Right forelimb (tissue), 1 donor: Measurements from ENCODE around the gene FMO3.

Source experiments
- DNase-seq: peaks from one replicate; pipeline ENCODE4 v3.0.0-alpha.2; 2018

The FMO3 gene

GRCh38 chr1:171090604-171091003, at the start of gene FMO3:
FMO3 (plus strand) TSS chr1:171090905; CDS start chr1:171092659, 1,754 bp downstream.
- DNase-seq: no peak

- no peak for DNase-seq
Observed at GRCh38 chr1:171048014-171048413, 42.7 kb upstream of the FMO3 start.

GRCh38 chr1:171052977-171053376, 37.7 kb upstream of the FMO3 start:
- DNase-seq: no peak

- no peak for DNase-seq
Observed at GRCh38 chr1:171055966-171056643, 34.6 kb upstream of the FMO3 start.

- no peak for DNase-seq
Observed at GRCh38 chr1:171061425-171062143, 29.1 kb upstream of the FMO3 start.

- no peak for DNase-seq
Observed at GRCh38 chr1:171062902-171063301, 27.8 kb upstream of the FMO3 start.

DNA sequence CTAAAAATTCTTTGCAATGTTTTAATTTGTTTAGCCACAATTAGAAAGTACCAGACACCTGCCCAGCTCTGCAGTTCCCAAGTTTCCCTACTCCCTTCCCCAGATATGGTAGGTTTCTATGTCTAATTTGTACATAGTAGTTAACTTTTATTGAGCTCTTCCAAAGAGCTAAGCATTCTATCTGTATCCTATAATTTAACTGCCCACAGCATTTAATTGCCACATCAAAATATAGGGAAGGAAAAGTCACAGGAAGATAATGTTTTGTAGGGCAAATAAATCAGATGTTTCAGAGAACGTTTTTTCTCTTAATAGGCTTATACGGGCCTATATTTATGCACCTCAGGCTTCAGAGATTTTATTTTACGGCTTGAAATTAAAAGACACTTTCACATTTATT, 15.7 kb upstream of the FMO3 start:
- DNase-seq: no peak

GRCh38 chr1:171081314-171081753, 9.4 kb upstream of the FMO3 start:
- DNase-seq: no peak

DNA sequence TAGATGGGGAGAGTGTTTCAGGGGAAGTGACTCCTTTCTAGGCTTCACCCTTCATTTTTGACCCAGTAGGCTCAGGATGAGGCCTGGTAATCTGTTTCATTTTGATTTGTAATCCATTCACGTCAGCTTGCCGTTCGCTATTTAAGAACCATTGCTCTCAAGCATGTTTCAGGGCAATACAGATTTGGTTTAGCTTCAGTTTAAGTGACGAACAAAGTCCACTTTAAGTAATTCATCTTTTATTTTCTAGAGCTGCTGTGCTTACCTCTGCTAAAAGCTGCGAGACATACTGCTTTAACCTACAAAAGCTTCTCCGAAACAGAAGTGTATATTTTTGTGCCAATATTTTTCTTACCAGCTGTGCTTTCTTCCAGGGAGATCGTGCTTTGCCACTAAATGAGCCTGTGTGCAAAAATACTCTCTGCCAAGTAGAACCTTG, 8.9 kb upstream of the FMO3 start:
- no peak for DNase-seq

DNA sequence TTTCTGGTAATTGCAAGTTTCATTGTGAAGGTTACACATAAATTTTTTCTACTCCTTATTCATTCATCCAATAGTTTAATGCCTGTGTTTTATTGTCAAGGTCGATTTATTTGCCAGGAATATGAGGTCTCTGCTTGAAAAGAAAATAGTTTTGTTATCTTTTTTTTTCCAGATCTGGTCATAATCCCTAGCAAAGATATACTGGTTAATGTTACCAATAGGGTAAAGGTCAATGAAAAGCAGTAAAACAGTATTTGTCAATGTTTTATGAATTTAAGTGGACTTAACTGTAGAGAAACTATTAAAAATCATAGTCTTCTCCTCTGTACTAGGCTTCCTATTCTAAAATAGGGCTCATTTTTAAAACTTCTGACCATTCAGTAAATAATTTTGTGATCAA, 8.1 kb upstream of the FMO3 start:
- DNase-seq: no peak

- DNase-seq: no peak
Observed at GRCh38 chr1:171083222-171083621, 7.5 kb upstream of the FMO3 start.

GRCh38 chr1:171084091-171084490, 6.6 kb upstream of the FMO3 start:
- no peak for DNase-seq

GRCh38 chr1:171084870-171085269, 5.8 kb upstream of the FMO3 start:
- DNase-seq: no peak

DNA sequence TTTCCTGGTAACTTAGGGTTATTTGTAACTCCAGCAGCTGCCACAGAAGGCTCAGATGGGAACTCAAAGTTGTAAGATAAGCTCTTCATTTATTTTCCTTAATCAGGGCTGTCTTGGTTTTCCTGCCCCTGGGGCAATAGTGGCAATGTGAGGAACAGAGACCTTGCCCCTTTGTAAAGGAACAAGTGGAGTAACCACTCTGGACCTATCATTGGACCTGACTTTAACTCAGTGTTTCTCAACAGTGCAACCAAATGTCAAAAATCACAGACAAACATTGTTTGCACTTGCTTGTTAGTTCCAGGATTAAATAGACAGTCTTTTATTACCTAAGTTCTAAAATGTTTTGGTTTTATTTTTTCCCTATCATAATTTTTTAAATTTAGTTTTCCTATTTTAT, 2.8 kb upstream of the FMO3 start:
- DNase-seq: no peak

DNA sequence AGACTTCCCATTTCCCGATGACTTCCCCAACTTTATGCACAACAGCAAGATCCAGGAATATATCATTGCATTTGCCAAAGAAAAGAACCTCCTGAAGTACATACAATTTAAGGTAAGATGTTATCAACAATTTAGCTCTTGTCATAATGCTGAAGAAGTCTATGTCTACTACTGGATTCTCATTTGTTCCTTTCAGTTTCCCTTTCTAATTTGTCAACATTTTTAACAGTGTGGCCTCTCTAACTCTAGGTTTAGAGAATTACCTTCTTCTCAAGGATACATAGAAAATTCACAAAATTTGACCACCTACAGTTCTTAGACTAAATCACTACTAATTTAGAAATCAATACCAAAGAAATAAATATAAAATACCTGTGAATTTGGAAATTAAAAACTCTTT, 13.2 kb downstream of the FMO3 start:
- DNase-seq: no peak

DNA sequence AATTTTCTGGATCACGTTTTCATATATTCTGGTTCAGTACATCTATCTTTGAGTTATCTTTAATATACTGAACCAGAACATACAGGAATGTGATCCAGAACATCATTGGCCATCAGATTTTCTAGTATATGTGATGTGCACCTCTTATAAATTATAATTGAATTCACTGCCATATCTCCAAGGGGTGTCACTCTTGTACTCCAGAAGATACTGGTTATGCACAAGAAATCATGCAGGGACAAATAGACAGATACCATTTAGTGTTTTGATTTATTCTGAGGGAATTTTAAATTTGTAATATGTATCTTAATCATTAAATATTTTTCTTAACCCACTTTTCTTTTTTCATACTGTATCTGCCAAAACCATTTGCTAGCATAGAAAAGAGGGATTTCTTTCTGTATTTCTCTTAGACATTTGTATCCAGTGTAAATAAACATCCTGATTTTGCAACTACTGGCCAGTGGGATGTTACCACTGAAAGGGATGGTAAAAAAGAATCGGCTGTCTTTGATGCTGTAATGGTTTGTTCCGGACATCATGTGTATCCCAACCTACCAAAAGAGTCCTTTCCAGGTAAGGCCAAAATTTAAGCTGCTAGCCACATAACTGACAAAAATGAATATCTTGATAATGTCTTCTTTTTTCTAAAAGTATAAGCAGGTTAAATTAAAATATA, 16.7 kb downstream of the FMO3 start:
- DNase-seq: no peak

GRCh38 chr1:171107969-171108368, 17.3 kb downstream of the FMO3 start:
- no peak for DNase-seq

DNA sequence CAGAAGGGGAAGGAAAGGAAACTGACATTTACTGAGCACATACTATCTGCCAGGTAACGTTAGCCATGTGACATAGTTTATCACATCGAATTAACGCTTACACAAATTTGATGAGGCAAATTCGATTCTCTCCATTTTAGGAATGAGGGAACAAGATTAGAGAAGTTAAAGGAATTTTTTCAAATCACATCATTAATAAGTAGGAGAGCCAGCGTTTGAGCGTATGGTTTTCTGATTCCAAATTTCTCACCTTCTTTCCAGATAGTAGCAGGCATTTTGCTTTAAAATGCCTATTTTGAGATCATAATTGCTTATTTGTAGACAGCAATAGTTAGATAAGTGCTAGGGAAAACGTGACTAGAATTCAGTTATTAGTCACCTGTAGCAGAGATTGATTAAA, 19.3 kb downstream of the FMO3 start:
- DNase-seq: no peak

DNA sequence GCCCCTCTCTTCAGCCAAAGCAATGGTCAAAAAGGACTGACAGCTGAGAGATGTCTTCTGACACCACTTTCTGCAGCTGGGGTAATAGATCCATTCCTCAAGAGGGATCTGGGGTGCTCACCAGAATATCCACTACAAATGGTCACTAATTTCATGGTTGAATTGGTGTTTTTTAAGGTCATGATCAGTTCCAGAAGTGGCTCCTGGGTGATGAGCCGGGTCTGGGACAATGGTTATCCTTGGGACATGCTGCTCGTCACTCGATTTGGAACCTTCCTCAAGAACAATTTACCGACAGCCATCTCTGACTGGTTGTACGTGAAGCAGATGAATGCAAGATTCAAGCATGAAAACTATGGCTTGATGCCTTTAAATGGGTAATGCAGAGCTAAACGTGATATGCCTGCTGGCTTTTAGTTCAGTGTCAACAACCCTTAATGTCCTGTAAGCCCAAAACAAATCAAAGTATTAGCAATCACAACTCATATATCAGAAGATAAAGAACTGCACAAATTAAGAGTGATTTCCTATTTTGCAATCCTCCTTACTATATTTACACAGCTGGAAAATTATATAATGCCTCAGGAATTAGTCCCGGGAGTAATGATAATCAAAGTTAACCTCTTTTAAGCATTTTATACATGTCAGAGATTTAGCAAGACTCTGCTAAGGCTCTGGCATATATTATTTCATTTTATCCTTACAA, 20.1 kb downstream of the FMO3 start:
- no peak for DNase-seq

GRCh38 chr1:171112119-171112518, 21.4 kb downstream of the FMO3 start:
- DNase-seq: no peak

DNA sequence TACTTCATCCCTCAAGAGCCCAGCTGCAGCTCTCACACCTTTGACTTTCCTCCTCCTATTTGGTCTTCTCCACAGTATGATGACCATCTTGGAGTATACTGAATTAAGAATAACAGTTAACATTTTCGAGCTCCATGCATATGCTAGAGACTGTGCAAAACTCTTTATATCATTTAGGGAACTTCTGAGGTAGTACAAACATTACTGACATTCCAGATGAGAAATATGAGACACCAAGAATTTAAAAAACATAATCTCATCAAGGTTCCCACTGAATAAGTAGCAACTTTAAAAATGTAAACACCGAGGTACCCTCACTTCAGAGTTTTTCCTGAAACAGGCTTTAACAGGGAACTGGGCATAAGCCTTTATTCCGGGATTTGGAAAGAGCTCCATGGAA, 22.7 kb downstream of the FMO3 start:
- DNase-seq: no peak

GRCh38 chr1:171115280-171115897, 24.7 kb downstream of the FMO3 start:
- no peak for DNase-seq

GRCh38 chr1:171116676-171117075, 26.0 kb downstream of the FMO3 start:
- no peak for DNase-seq
